ENCODE measurements around the gene ABCG4.

The ABCG4 gene

DNA sequence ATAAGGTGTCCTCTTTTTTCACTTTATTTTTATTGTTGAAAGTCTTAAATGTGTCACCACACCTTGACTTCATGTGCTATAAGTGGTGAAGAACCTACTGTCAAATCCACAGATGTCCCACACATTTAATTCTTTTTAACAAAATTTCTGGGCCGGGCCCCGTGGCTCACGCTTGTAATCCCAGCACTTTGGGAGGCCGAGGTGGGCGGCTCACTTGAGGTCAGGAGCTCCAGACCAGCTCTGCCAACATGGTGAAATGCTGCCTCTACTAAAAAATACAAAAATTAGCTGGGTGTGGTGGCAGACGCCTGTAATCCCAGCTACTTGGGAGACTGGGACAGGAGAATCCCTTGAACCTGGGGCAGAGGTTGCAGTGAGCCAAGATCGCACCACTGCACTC lies 60.3 kb downstream of the ABCG4 start:
- no peak for DNase-seq

DNA sequence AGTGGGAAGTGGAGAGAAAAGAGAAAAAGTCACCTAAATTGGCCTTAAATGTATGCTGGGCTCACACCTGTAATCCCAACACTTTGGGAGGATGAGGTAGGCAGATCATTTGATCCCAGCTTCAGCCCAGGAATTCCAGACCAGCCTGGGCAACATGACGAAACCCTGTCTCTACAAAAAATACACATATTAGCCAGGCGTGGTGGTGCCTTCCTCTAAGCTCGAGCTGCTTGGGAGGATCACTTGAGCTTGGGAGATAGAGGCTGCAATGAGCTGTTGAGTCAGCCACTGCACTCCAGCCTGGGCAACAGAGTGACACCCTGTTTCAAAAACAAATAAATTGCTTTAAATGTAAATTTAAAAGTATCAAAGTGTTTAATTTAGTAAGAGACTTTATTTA lies 61.2 kb downstream of the ABCG4 start:
- DNase-seq: no peak
